K562 (cell line): Measurements from ENCODE around the gene C19orf12. TPM values are rescaled to one million over a fixed set of nuclear protein-coding genes. Genes with fewer than 3 reads are reported as not detected.

Experiments
- ARID3B ChIP-seq: fragments of 250-450 bp; sonication (Bioruptor Pico); IDR thresholded peaks from 2 replicates; pipeline ENCODE4 v1.4.0; 2020; ENCODE audit warnings: borderline replicate concordance
- GTF2A2 ChIP-seq: IDR thresholded peaks from 2 replicates; pipeline ENCODE4 v1.6.1; 2016; ENCODE audit warnings: mild to moderate bottlenecking, missing genetic modification characterization, missing compliant biosample characterization
- IFI16 ChIP-seq: fragments of 250-450 bp; sonication (Bioruptor Pico); IDR thresholded peaks from 2 replicates; pipeline ENCODE4 v2.1.2; 2022; ENCODE audit warnings: mild to moderate bottlenecking, inconsistent platforms
- KAT2B ChIP-seq: IDR thresholded peaks from one replicate; pipeline ENCODE4 v1.6.1; 2012; ENCODE audit warnings: low read depth, mild to moderate bottlenecking, control low read depth, inconsistent platforms, low read length, moderate library complexity
- KDM5B ChIP-seq: fragments of 200-600 bp; sonication (generic); IDR thresholded peaks from 2 replicates; pipeline ENCODE4 v1.6.1; 2012; ENCODE audit warnings: low read depth, mild to moderate bottlenecking, moderate library complexity, low read length, control low read depth, inconsistent platforms; ENCODE audit not compliant: insufficient replicate concordance
- MITF ChIP-seq: IDR thresholded peaks from 2 replicates; pipeline ENCODE4 v1.6.1; 2014; ENCODE audit warnings: antibody characterized with exemption
- SMARCB1 ChIP-seq: IDR thresholded peaks from 2 replicates; pipeline ENCODE4 v1.6.1; 2011; ENCODE audit warnings: improper control_type of control experiment, low read depth; ENCODE audit not compliant: insufficient read length
- VEZF1 ChIP-seq: fragments of 200-800 bp; sonication (Bioruptor generic); IDR thresholded peaks from 2 replicates; pipeline ENCODE4 v1.6.1; 2017; ENCODE audit warnings: missing genetic modification characterization, missing compliant biosample characterization
- ZFP1 ChIP-seq: fragments of 450-650 bp; formaldehyde crosslinking; IDR thresholded peaks from 2 replicates; pipeline ENCODE4 v1.4.0; 2020; ENCODE audit warnings: mild to moderate bottlenecking, mixed read lengths
- ZNF318 ChIP-seq, 2 experiments: fragments of 450-650 bp; IDR thresholded peaks; 2 replicates each; pipeline ENCODE4 v1.6.1; 2016; ENCODE audit warnings: mild to moderate bottlenecking in 2 of 2, borderline replicate concordance in 1 of 2, low read depth in 1 of 2, moderate library complexity in 1 of 2
- ZNF77 ChIP-seq: fragments of 250-450 bp; sonication (Bioruptor Pico); IDR thresholded peaks from 2 replicates; pipeline ENCODE4 v1.5.0; 2020
- polyA plus RNA-seq, 8 experiments: library from polyadenylated mRNA; depleted of rRNA in 4 of 8; stranded (reverse) in 5 of 8; unstranded in 3 of 8; fragments of >200 nt; fragmentation: Nextera tagmentation in 2 of 8; fragmentation: Illumina TruSeq in 1 of 8; extraction: Ambion mirVana in 2 of 8; extraction: Trizol in 1 of 8; gene quantifications; 2 replicates each; pipeline versions ENCODE4 v1.2.1 to v1.2.3, GENCODE V29; 2011 to 2014; ENCODE audit warnings: inconsistent platforms in 1 of 8, missing spikeins in 1 of 8
- total RNA-seq, 7 experiments: library from RNA; depleted of rRNA in 6 of 7; stranded (reverse); fragments of >200 nt in 6 of 7; fragmentation: Illumina TruSeq in 2 of 7; extraction: Trizol in 2 of 7; gene quantifications; 2 replicates each; pipeline versions ENCODE4 v1.2.1 to v1.2.3, GENCODE V29; 2011 to 2021; ENCODE audit warnings: low replicate concordance in 1 of 7
- TF ChIP-seq, protein P1 (sequence below): fragments of 450-650 bp; formaldehyde crosslinking; IDR thresholded peaks from 2 replicates; pipeline ENCODE4 v1.4.0; 2020; ENCODE audit warnings: mild to moderate bottlenecking, moderate library complexity

Gene C19orf12
- total and polyA plus RNA-seq, 9 of the 15 experiments (the other 6 are each of a cell fraction or from before 2014, with no cell fraction given), result 1.9 to 14.5 (median 10.2) TPM

DNA sequence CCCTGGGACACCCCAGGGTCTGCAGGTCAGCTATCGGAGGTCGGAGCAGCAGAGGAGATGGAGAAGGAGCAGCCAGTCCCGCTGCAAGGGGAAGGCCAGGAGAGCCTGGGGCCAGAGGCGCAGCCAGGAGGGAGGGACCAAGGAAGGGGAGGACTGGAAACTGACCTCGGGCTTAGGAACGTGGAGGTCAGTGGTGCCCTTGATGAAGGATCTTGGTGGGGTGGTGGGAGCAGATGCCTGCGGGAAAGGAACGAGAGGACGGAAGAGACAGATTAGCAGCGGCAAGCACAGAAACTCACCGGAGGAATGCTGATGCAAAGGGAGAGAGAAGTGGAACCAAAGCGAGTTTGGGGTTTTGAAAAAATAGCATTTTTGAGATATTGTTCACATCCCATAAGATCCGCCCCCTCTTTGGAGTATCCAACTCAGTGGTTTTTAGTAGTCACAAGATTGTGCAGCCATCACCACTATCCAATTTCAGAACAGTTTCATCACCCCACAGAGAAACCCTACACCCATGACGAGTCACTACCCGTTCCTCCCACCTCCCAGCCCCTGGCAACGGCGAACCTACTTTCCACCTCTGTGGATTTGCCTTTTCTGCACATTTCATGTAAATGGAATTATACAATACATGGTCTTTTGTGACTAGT, 27.7 kb downstream of the C19orf12 start (continued):
- TF ChIP-seq, protein P1, sequence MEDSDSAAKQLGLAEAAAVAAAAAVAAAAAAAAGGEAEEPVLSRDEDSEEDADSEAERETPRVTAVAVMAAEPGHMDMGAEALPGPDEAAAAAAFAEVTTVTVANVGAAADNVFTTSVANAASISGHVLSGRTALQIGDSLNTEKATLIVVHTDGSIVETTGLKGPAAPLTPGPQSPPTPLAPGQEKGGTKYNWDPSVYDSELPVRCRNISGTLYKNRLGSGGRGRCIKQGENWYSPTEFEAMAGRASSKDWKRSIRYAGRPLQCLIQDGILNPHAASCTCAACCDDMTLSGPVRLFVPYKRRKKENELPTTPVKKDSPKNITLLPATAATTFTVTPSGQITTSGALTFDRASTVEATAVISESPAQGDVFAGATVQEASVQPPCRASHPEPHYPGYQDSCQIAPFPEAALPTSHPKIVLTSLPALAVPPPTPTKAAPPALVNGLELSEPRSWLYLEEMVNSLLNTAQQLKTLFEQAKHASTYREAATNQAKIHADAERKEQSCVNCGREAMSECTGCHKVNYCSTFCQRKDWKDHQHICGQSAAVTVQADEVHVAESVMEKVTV (CRISPR knock-in tag), result no peak
- TF ChIP-seq SMARCB1 (no peak), KAT2B (no peak), ARID3B (CRISPR knock-in tag) (no peak), GTF2A2 (tag) (no peak), MITF (peak; percentile 29), VEZF1 (peak; percentile 29; the same call in 1 of the 2 replicates), ZFP1 (CRISPR knock-in tag) (no peak), ZNF318 (IDR thresholded peaks at IDR 0.05; ENCODE audit: borderline replicate concordance in 1 of 2, low read depth in 1 of 2) (peak in 1 of 2 experiments; percentile 41; a peak in 2 of 4 replicates), KDM5B (no peak), ZNF77 (CRISPR knock-in tag) (no peak), IFI16 (CRISPR knock-in tag) (no peak)
